ENCODE results near the gene EHBP1L1.

Gene EHBP1L1

GRCh38 chr11:65639623-65640482, 64.0 kb downstream of the EHBP1L1 start:
- DNase-seq, result peak in 2 of 4 experiments; percentile 30 to 53

- peak in 2 of 4 experiments; percentile 36 to 47 for DNase-seq
Observed at GRCh38 chr11:65640483-65641296, 64.8 kb downstream of the EHBP1L1 start.

GRCh38 chr11:65641297-65642013, 65.6 kb downstream of the EHBP1L1 start:
- no peak for DNase-seq

All from activated CD4-positive, CD25-positive, alpha-beta regulatory T cell (primary cell).